Loucy (cell line): Measurements from ENCODE around the gene PTGR1.

Source experiments
- H2AFZ ChIP-seq: fragments of 200-600 bp; sonication (generic); 2 replicates; pipeline ENCODE4 v1.6.0; 2016; ENCODE audit warnings: antibody characterized with exemption, mild to moderate bottlenecking, low read length, moderate library complexity
- H3F3A ChIP-seq: fragments of 200-600 bp; 2 replicates; pipeline ENCODE4 v1.6.0; 2016; ENCODE audit warnings: antibody characterized with exemption, low read depth, mild to moderate bottlenecking
- H3K27me3 ChIP-seq: fragments of 200-600 bp; sonication (generic); 2 replicates; pipeline ENCODE4 v1.6.1; 2014; ENCODE audit warnings: low read length, mild to moderate bottlenecking; ENCODE audit not compliant: insufficient read depth, poor library complexity, severe bottlenecking
- H3K36me3 ChIP-seq: fragments of 200-600 bp; sonication (generic); 2 replicates; pipeline ENCODE4 v1.6.1; 2016; ENCODE audit warnings: low read length; ENCODE audit not compliant: insufficient read depth
- H3K4me1 ChIP-seq: fragments of 200-600 bp; sonication (generic); 2 replicates; pipeline ENCODE4 v1.5.1; 2014; ENCODE audit warnings: low read length, mild to moderate bottlenecking; ENCODE audit not compliant: insufficient read depth, poor library complexity, severe bottlenecking
- H3K4me2 ChIP-seq: fragments of 200-600 bp; sonication (generic); 2 replicates; pipeline ENCODE4 v1.6.0; 2014; ENCODE audit warnings: antibody characterized with exemption, low read length, low read depth, mild to moderate bottlenecking; ENCODE audit not compliant: poor library complexity, severe bottlenecking
- H3K4me3 ChIP-seq: fragments of 200-600 bp; sonication (generic); 2 replicates; pipeline ENCODE4 v1.5.1; 2014; ENCODE audit warnings: low read length, mild to moderate bottlenecking, mixed read lengths; ENCODE audit not compliant: poor library complexity, severe bottlenecking
- H3K79me2 ChIP-seq: fragments of 200-600 bp; sonication (generic); 2 replicates; pipeline ENCODE4 v1.6.1; 2014; ENCODE audit warnings: low read length; ENCODE audit not compliant: insufficient read depth
- H3K9ac ChIP-seq: fragments of 200-600 bp; sonication (generic); 2 replicates; pipeline ENCODE4 v1.6.0; 2014; ENCODE audit warnings: mild to moderate bottlenecking, low read depth, low read length, moderate library complexity; ENCODE audit not compliant: poor library complexity, severe bottlenecking
- H3K9me2 ChIP-seq: fragments of 200-600 bp; sonication (generic); replicated peaks from 2 replicates; pipeline ENCODE4 v1.6.1; 2016; ENCODE audit warnings: low read depth, low read length, mixed read lengths
- H3K9me3 ChIP-seq: fragments of 200-600 bp; sonication (generic); 2 replicates; pipeline ENCODE4 v1.6.1; 2014; ENCODE audit warnings: mild to moderate bottlenecking, antibody characterized with exemption, low read length, low read depth; ENCODE audit not compliant: insufficient read depth
- H4K20me1 ChIP-seq: fragments of 200-600 bp; sonication (generic); 2 replicates; pipeline ENCODE4 v1.6.0; 2014; ENCODE audit warnings: antibody characterized with exemption, low read length, mild to moderate bottlenecking; ENCODE audit not compliant: insufficient read depth, poor library complexity, severe bottlenecking
- CTCF ChIP-seq: fragments of 200-600 bp; sonication (generic); conservative IDR thresholded peaks from 2 replicates; pipeline ENCODE4 v1.5.1; 2014; ENCODE audit warnings: mild to moderate bottlenecking, antibody characterized with exemption, low read length
- EZH2phosphoT487 ChIP-seq: fragments of 200-600 bp; IDR thresholded peaks from 2 replicates; pipeline ENCODE4 v1.6.1; 2018; ENCODE audit warnings: antibody characterized with exemption, mild to moderate bottlenecking, moderate library complexity, borderline replicate concordance

The PTGR1 gene

GRCh38 chr9:111637421-111637950 is 38.0 kb upstream of the PTGR1 start:
- Histone ChIP-seq H3K36me3 (no peaks in the 10 kb centered on the region), H3K27me3 (no peaks in the 10 kb centered on the region), H3K9ac (no peak overlapping the region), H3K79me2 (peaks cover 66% of the 10 kb centered on the region), H2AFZ (no peak overlapping the region), H3K4me2 (peak overlapping the region; percentile 96), H3K4me3 (peak overlapping the region; percentile 19), H4K20me1 (peaks cover 11% of the 10 kb centered on the region), H3K9me2 (no peaks in the 10 kb centered on the region), H3F3A (no peaks in the 10 kb centered on the region), H3K4me1 (peaks cover 57% of the 10 kb centered on the region), H3K9me3 (no peaks in the 10 kb centered on the region)
- no peak for TF ChIP-seq CTCF
- no peak for TF ChIP-seq EZH2phosphoT487

GRCh38 chr9:111634860-111635259 is 35.4 kb upstream of the PTGR1 start:
- Histone ChIP-seq H2AFZ (no peak overlapping the region), H3K36me3 (no peaks in the 10 kb centered on the region), H3K9ac (no peak overlapping the region), H4K20me1 (peaks cover 11% of the 10 kb centered on the region), H3K4me1 (peaks cover 73% of the 10 kb centered on the region), H3K9me2 (no peaks in the 10 kb centered on the region), H3K4me3 (peak overlapping the region; percentile 85), H3K79me2 (peaks cover 76% of the 10 kb centered on the region), H3K27me3 (no peaks in the 10 kb centered on the region), H3F3A (no peaks in the 10 kb centered on the region), H3K9me3 (no peaks in the 10 kb centered on the region), H3K4me2 (peak overlapping the region; percentile 96)
- no peak for TF ChIP-seq CTCF

- peak overlapping the region; percentile 85 for H3K4me3 ChIP-seq
- H3K36me3 ChIP-seq: no peaks in the 10 kb centered on the region
- peaks cover 11% of the 10 kb centered on the region for H4K20me1 ChIP-seq
- no peak overlapping the region for H2AFZ ChIP-seq
- H3K9me3 ChIP-seq: no peaks in the 10 kb centered on the region
- H3K79me2 ChIP-seq: peaks cover 65% of the 10 kb centered on the region
- peak overlapping the region; percentile 96 for H3K4me2 ChIP-seq
- H3K9me2 ChIP-seq: no peaks in the 10 kb centered on the region
- TF ChIP-seq CTCF (no peak), EZH2phosphoT487 (no peak)
- peaks cover 64% of the 10 kb centered on the region for H3K4me1 ChIP-seq
- H3K9ac ChIP-seq: peak overlapping the region; percentile 79
- H3F3A ChIP-seq: no peaks in the 10 kb centered on the region
- no peaks in the 10 kb centered on the region for H3K27me3 ChIP-seq
Measured at GRCh38 chr9:111633389-111633736, 33.9 kb upstream of the PTGR1 start.
